Activated CD4-positive, CD25-positive, alpha-beta regulatory T cell treated with anti-CD3 and anti-CD28 coated beads, Interleukin-2, amount 50 U/mL, for 16 hours (primary cell): Measurements from ENCODE around the gene UQCRC1.

Source experiments
- DNase-seq: peaks from one replicate; pipeline ENCODE4 v3.0.0-alpha.2; 2020; ENCODE audit warnings: low read depth, low spot score

Gene UQCRC1

DNA sequence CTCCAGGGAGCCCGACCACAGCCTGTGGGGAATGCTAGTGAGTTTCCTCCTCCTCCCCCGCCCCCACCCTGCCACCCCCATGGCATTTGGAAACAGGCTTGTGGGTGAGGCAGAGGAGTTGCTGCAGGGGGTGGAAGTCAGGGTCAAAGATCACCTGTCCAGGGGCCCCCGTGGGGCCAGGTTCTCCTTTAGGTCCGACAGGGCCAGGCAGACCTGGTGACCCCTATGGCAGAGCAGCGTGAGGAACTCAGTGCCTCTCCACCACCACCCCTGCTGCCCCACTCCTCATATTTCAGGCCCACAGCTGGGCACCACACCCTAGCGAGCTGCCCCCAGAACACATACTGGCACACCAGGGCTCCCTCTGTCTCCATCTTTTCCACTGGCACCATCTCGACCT, 36.9 kb downstream of the UQCRC1 start:
- DNase-seq: no peak

DNA sequence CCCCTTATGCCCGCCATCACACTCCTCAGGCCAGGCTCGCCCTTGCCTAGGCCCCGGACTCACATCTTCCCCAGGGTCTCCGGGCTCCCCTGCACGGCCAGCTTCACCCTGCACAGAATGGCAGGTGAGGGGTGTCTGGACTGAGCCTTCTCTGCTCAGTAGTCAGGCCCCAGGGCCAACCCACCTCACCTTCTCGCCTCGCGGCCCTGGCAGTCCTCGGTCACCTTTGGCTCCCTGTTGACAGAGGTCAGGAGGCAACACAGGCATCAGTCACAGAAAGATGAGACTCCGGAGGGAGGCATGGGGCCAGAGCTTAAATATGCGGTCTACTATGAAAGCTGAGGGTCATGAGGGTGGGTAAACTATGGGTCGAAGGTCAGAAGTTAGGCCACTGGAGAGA, 37.5 kb downstream of the UQCRC1 start:
- no peak for DNase-seq

DNA sequence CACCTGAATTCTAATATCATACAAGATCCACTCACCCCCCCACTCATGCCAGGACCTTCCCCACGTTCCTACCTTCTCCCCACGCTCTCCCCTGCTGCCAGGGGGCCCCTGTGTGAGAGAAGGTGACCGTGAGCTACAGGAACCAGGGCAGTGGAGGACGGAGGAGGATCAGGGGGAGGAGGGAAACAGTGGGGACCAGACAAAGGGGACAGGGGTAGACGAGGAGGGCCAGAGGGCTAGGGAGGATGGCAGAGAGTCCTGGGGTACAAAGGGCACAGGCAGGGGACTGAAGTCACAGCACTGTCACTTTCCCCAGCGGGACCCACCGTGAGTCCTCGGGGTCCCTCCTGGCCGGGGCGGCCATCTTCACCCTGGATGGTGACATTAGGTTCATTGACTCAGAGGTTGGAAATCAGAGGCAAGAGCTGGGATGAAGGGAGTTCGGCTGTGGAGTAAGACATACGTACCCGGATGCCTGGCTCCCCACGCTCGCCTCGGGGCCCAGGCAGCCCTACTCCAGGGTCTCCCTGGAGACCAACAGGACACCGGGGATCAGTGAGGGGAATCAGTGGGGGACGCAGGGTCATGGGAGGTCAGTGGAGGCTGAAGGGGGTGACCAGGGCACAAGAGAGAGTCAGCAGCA, 39.5 kb downstream of the UQCRC1 start:
- DNase-seq: no peak

GRCh38 chr3:48569400-48569799, 40.0 kb downstream of the UQCRC1 start:
- DNase-seq: no peak

GRCh38 chr3:48568476-48568875, 41.0 kb downstream of the UQCRC1 start:
- DNase-seq: no peak

DNA sequence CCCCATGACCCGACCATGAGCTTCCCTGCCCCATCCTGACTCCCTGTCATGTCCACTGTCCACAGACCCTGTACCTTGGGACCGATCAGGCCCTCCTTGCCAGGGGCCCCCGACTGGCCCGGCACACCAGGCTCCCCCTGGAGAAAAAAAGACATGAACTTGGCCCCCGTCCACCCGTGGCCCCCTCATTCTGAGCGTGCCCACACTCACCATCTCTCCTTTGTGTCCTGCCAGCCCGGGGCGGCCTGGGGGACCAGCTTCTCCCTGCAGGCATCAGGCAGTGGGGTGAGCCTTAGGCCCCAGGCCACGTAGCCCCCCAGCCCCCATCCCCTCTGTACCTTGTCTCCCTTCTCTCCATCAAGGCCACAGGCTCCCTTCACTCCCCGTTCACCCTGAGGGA, 41.9 kb downstream of the UQCRC1 start:
- no peak for DNase-seq

- DNase-seq: no peak
Observed at GRCh38 chr3:48567090-48567489, 42.4 kb downstream of the UQCRC1 start.

DNA sequence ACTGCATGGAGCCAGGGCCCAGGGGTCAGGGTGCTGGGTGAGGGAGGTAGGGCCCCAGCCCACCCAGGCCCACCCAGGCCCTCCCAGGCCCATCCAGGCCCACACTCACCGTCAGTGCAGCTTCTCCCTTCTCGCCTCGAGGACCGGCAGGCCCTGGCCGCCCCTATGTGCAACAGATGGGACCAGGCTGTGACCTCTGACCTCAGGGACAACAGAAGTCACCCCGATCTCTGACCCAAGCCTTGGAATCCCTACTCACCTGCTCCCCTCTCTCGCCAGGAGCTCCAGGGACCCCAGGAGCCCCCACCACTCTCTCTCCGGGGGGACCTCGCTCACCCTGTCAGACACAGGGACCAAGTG, 43.1 kb downstream of the UQCRC1 start:
- DNase-seq: no peak

GRCh38 chr3:48565591-48566400, 43.6 kb downstream of the UQCRC1 start:
- no peak for DNase-seq

DNA sequence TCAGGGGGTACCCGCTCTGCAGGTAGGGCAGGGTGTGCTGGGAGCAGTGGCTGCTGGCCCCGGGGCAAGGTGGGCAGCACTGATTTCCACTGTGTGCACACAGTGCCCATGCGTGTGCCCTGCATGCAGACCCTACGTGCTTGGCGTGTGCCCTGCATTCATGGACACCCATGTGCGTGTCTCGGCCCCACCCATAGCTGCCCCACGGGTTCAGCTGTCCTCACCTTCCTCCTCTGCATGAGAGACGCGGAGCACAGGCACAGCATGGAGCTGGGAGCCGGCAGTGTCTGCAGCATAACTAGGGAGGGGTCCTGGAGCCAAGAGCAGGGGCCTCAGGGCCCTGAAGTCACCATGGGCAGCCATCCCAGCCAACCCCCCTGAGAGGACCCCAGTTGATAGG, 44.3 kb downstream of the UQCRC1 start:
- no peak for DNase-seq

DNA sequence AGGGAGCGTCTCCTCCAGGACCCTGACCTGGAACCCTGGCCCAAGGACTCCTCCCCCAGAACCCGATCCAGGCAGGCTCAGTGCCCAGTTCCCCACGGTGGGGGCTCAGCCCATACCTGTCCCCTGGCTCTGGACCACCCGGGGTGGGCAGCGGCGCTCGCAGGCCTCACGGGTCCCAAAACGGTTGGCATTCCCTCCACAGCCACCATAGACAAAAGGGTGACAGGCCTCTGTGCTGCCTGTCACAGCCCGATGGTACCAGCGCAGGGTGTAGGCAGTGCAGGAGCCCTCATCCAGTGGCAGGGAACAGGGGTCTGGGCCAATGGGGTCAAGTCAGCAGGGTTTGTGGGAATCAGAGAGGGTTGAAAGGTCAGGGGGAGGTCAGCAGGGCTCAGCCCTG, 44.8 kb downstream of the UQCRC1 start:
- DNase-seq: no peak

- DNase-seq: no peak
Observed at GRCh38 chr3:48564022-48564421, 45.4 kb downstream of the UQCRC1 start.

DNA sequence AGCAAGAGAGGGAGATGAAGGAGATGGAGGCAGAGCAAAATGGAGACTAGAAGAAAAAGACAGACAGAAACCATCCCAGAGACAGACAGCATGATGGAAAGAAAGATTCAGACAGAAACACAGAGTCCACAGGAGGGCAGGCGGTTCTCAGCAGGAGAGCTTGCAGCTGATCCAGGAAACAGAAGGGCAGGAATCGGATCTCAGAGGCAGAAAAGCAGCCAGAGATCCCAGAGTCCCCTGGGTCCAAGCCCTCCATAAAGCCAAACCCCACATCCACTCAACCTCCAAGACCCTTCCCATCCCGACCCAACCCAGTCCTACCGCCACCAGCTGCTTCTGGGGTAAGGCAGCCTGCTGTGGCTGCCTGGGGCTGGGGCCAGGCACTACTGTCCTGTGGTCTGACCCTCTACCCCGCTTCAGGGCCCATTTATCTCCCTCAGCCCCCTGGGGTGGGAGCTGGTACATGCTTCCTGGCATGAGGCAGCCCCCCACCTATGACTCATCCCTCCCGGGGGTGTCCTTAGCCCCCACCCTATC, 46.0 kb downstream of the UQCRC1 start, which contains the start of gene UCN2:
Gene UCN2 (minus strand): TSS at position 400 of the 537 bp plus-strand sequence. CDS start 657 bp downstream, outside the sequence.
- no peak for DNase-seq

DNA sequence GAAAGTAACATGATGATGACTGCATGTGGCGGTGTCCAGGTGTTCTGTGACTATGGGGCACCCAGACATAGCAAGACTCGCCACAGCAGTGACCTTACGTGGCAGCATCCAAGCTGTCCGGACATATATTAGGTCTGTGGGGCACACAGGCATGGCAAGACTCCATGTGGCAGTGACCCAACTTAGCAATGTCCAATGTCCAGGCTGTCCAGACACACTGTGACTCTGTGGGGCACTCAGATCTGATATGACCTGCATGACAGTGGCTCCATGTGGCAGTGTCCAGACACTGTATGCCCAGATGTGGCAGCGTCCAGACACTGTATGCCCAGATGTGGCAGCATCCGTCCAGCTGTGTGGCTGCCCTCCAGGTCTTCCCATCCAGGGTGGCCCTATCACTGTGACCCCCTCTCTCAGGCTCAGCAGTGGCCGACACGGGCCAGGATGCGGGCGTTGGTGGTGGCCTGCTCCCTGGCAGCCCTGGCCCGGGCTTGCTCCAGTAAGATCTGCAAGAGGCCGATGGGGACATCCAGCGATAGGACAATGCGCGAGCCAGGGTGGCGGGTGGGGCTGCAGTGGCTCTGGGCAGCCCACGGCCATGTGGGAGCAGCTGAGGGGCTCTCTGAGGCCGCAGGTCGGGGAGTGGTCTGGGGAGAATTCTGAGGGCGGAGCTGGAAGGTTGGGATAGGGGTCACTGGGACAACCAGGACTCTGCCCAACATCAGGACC, 46.9 kb downstream of the UQCRC1 start:
- DNase-seq: no peak

GRCh38 chr3:48561045-48561736, 48.3 kb downstream of the UQCRC1 start:
- no peak for DNase-seq

- DNase-seq: no peak
Observed at GRCh38 chr3:48560648-48561018, 48.8 kb downstream of the UQCRC1 start.

- DNase-seq: no peak
Observed at GRCh38 chr3:48558493-48559134, 50.8 kb downstream of the UQCRC1 start.

GRCh38 chr3:48556796-48557626, 52.4 kb downstream of the UQCRC1 start, which contains the start of gene PFKFB4:
PFKFB4 (minus strand) TSS chr3:48556803; CDS start chr3:48556777, 26 bp downstream.
- peak; percentile 97 for DNase-seq

- no peak for DNase-seq
Observed at GRCh38 chr3:48555949-48556795, 53.3 kb downstream of the UQCRC1 start.
